ENCODE results near the gene ANAPC7.

- TF ChIP-seq CTCF (conservative IDR thresholded peaks at IDR 0.05): no peak
- no peak for TF ChIP-seq ZFX (IDR thresholded peaks at IDR 0.05)
Observed at GRCh38 chr12:110431957-110432587, 28.6 kb upstream of the ANAPC7 start.
